GM18909 (cell line): Measurements from ENCODE around the gene TNS1.
"Not testable (repeated sequence)": the region's sequence is repeated elsewhere in the genome, so short reads cannot be mapped to it uniquely, and the experiment has no call there.

ENCODE experiments used
- ATAC-seq: cut with Tn5 transposase; IDR thresholded peaks from one replicate; pipeline ENCODE4 v1.9.1; 2021; ENCODE audit warnings: mild to moderate bottlenecking; ENCODE audit not compliant: unreplicated experiment, poor library complexity

Gene TNS1

DNA sequence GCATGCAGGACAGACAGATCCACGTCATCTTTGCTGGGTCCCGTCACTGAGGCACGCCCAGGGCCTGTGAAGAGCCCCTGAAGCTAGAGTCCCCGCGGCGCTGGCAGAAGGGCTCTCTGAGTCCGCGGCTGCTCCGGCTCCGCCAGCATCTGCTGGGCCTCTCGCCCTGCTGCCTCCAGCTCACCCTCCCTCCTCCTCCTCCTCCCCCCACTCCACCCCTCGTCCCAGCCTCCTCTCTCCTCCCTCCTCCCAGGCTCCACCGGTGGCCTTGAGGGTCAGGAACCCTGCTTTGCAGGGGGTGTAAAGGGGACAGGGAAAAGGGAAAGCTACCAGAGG, at the start of gene TNS1:
TNS1 (minus strand) TSS at position 151 of the 336 bp plus-strand sequence; CDS start at position 28, 123 bp downstream.
- ATAC-seq, result no peak

DNA sequence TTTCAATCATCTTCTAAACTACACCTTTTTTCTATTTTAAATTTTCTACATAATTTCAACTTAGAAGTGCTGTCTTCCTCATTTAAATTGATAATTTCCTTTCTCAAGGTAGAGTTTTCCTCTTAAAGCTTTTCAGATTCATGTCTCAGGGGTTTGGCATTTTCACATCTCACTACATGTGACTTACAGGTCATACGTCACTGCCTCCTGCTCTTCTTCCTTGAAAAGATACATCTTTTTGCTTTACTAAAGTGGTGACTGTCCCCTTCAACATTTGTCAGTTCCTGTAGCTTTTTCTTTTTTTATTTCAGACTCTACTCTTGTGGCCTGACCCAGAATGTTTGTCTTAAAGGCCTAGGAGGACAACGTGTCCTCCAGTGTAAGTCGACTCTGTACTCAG, 49.1 kb upstream of the TNS1 start:
- ATAC-seq, result no peak

DNA sequence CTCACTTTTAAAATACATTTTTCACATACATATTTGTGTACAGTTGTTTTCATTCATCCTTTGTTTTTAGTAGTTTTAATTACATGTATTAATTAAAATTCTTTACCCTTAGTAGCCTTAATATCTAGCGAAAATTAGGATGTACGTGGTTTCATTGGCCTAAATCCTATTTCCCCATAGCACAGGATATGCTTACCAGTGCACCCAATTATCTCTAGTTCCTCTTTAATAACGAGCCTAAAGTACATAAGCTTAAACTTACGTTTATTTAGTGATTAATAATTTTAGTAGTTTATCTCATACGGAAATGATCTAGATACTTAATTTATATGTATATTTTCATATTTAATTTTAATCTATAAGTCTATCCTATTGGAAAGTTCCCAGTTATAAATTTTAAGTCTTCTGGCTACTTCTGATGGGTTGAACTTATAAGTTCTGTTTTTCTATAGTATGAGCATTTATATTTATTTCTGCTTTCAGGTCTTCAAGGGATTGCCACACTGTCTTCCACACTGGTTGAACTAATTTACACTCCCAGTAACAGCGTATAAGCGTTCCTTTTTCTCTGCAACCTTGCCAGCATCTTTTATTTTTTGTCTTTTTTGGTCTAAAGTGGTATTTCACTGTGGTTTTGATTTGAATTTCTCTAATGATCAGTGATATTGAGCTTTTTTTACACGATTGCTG, 44.9 kb upstream of the TNS1 start:
- no peak for ATAC-seq

DNA sequence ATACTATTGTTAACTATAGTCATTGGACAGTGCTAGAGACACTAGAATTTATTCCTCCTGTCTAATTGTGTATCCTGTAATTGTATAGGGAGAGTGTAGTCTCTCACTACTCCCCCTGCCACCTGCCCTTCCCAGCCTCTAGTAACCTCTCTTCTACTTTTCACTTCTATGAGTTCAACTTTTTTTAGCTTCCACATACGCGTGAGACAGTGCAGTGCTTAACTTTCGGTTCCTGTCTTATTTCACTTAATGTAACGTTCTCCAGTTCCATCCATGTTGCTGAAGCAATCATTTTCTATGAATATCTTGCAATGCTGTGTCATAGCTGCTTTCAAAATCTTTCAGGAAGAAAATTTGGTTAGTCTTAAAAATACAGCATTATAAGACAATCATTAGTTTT, 43.4 kb upstream of the TNS1 start:
- peak; percentile 73 for ATAC-seq

DNA sequence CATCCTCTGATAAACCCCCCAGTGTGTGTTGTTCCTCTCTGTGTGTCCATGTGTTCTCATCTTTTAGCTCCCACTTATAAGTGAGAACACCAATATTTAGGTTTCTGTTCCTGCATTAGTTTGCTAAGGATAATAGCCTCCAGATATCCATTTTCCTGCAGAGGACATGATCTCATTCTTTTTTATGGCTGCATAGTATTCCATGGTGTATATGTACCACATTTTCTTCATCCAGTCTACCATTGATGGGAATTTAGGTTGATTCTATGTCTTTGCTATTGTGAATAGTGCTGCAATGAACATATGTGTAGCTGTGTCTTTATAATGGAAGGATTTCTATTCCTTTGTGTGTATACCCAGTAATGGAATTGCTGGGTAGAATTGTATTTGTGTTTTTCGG, 41.8 kb upstream of the TNS1 start:
- ATAC-seq, result not testable (repeated sequence)

DNA sequence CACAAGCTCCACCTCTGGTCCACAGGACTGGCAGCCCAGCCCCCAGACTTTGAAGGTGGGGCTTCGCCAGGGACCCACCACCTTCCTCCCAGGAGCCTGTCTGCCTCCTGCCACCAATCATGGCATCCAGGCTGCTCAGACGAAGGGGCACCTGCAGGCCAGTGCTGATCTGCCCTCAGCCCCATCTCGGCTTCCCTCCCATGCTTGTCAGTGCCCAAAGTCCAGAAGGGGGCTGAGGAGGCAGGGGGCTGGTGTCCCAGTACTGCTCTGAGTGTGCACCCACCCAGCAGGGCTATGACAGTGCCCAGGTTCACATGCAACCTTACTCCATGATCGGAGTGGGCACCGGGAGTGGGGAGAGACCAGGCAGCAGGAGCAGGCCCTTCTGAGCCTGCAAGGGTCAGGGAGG, 40.9 kb upstream of the TNS1 start:
- ATAC-seq, result no peak

DNA sequence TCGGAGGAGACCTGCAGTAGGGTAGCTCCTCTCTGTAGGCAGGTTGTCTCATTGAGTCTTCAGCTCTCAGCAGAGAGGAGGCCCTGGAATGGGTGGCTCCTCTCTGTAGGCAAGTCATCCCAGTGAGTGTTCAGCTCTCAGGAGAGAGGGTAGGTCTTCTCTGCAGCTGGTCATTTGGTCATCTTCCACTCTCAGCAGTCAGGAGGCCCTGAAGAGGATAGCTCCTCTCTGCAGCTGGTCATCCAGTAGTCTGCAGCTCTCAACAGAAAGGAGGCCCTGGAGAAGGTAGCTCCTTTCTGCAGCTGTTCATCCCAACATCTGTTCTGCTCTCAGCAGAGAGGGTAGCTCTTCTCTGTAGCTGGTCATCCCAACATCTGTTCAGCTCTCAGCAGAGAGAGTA, 40.3 kb upstream of the TNS1 start:
- ATAC-seq, result no peak

DNA sequence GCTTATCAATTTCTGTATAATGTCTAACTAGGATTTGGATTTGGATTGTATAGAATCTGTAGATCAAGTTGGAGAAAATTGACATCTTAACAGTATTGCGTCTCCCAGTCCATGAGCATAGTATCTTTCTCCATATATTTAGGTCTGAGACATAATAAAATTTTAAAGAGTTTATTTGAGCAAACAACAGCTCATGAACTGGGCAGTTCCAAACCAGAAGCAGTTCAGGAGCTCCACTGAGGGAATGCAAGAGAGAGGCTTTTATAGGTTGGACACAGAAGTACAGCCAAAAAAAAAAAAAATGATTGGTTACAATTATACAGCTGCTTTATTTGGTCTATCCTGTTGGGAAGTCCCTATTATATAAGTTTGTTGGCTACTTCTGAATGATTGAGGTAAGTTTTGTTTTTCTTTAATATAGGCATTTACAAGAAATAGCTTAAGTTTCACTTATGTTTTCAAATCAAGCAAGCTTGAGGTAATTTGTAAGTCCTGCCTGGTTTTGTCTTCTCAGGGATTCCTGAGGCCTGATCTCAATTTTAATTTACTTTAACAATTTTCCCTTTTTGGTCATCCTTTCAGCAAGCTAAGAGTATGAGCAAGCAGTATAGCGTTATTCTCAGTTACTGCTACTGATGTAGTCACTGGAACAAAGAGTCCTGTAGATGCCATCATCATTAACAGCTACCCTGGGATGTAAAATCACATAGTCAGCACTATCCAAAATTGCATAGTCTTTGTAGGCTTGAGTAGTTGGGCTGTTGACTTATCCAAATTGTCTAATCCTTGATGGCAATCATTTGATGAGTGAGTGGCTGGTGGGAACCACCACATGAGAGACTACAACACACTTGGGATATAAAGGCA, 38.7 kb upstream of the TNS1 start:
- no peak for ATAC-seq

DNA sequence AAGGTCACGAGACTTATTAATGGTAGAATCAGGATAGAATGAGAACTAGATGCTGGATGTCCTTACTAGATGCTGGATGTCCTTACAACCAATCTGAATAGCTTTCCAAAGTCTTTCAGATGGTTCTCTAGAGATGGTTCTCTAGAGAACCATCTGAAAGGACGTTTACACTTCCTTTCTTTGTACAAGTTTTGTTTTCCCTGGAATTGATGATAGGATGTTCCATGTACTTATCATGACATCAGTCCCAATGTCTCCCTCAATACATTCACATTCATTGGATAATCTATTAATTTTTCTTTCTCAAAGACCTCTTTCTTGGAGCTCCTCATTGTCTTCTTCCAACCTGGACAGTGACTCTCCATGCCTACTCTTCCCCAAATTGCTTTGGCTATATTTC, 38.1 kb upstream of the TNS1 start:
- no peak for ATAC-seq

DNA sequence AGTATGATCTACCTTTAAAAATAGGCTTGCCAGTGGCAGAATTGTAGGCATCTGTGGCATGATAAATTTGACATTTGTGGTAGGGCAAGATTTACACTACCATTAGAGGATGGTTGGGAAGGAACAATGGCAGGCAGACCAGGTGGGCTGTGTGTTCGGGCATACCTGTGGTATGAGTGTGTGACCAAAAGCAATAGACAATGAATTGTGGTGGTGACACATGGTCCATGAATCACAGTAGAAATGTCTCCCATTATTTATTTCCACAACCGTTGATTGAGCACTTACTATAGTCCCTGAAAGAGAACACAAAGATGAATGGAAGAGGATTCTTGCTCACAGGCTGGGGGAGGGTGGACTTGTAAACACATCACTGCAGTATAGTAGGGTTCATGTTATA, 36.4 kb upstream of the TNS1 start:
- ATAC-seq, result no peak

DNA sequence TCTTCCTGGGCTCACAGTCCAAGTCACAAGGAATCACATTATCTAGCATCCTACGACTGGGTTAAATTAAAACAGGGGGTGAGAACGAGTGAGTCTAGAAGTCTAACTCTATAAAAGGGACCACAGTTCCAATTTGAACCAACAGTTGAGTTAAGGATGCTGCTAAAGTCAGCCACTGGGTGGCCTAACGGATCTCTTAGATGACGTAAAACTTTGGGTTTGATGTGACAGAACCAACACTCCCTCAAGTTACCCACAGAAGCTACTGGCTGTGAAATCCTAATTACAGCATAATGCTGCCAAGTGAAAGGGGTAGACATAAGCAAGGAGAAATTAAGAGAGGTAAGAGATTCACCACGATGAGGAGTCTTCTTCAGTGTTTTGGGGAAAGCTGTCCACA, 33.6 kb upstream of the TNS1 start:
- no peak for ATAC-seq

DNA sequence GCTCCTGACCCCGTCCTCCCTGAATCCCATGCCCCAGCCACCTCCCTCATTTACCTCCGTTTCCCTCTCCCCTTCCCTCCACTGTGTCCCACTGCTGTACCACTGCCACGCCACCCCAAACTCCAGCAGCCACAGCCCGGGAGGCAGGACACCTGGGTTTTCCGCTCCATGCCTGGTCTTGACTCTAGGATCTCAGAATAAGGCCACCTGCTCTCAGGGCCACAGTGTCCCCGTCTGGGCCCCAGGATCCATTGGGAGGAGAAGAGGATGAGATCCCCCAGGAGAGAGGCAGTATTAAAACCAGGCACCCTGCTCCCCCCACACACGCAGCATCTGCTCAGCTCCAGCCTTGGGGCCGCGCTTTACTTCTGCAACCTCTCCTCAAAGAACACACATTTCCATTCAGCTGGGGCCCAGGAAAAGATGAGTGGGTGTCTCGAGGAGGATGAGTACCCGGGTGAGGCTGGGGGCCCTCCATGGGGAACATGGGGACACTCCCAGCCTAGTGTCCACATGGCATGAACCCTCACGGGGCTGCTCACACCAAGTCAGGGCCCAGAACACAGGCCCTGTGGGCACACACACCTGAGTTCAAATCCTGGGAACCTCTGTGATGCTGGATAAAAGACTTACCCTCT, 32.8 kb upstream of the TNS1 start:
- ATAC-seq, result no peak

DNA sequence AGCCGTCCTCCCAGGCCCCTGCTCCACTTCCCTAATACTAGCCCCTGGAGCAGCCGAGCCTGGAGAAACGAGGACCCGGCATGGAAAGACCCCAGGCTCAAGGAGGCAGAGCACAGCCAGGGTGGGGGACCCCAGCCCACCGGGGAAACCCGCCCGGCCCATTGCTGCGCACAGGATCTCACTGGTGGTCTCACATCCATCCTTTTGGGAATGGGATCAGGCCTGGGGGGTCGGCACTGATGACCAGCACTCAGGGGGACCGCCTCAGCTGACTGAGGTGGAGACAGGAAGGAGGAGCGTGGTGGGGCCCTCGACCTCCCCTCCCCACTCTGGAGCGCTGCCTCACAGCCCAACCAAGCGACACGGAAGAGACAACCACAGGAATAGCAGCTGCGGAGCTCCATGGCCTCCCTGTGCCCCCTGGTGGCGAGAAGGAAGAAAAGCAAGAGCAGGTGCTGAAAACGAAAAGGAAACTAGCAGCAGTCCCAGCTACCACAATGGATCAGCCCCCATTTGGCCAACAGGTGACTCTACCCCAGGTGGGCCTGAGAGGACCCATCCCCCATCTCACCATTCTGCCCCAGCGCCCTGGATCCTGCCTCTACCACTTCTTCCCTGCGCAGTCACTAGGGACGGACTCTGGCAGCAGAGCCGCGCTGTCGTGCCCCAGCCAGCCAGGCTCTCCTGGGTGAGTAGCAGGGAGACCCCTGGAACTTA, 31.9 kb upstream of the TNS1 start:
- peak; percentile 86 for ATAC-seq

DNA sequence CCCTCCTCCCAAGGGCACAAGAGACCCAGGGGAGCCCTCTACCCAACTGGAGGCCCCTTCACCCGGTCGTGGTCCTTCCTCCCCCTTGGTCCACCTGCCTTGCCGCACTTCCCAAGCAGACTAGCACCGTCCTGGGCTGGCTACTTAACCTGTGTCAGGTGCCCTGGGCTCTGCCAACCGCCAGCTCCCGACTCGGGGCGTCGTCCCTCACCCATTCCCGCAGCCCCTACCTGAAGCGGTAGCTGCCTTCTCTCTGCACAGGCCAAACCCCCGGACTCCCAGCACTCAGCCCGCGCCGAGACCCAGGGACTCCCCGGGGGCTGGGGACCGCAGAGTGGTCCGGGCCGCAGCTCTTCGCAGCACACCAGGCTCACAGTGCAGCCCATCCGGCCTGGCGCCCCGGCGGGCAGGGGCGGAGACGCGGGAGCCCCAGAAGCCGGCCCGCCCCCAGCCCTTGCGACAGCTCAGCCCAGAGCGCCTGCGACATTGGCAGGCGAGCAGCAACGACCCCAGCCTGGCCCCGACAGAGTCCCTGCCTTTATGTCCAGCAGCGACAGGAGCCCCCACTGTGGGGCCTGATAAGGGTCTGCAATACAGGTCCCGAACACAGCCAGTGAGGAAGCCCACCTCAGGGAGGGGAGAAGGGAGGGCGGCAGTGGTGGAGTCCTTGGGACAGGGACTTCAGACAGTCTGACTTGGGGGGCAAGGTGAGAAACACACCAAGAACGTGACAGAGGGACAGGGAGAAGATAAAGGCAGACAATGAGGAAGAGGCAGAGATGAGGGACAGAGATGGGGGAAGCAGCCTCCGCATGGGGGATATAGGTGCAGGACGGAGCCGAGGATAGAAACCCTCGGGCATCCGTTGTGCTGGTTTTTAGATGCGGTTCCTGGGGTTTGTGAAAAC, 31.0 kb upstream of the TNS1 start:
- ATAC-seq, result no peak

DNA sequence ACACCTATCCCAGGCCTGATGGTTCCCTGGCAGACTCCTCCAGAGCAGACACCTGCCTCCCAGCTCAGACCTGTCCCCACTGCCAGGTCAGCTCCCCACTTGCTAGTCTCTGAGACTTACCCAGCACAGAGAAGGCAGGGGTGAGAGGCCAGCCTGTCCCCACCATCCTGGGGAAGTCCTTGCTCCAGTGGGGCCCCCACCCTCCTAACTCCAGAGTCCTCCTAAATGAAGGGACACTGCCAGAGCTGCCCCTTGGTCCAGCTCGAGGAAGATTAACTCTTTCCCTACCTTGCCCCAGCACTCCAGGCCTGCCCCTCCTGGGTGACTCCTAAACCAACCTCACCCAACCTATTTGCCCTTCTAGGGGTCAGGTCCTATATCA, 30.4 kb upstream of the TNS1 start:
- no peak for ATAC-seq

DNA sequence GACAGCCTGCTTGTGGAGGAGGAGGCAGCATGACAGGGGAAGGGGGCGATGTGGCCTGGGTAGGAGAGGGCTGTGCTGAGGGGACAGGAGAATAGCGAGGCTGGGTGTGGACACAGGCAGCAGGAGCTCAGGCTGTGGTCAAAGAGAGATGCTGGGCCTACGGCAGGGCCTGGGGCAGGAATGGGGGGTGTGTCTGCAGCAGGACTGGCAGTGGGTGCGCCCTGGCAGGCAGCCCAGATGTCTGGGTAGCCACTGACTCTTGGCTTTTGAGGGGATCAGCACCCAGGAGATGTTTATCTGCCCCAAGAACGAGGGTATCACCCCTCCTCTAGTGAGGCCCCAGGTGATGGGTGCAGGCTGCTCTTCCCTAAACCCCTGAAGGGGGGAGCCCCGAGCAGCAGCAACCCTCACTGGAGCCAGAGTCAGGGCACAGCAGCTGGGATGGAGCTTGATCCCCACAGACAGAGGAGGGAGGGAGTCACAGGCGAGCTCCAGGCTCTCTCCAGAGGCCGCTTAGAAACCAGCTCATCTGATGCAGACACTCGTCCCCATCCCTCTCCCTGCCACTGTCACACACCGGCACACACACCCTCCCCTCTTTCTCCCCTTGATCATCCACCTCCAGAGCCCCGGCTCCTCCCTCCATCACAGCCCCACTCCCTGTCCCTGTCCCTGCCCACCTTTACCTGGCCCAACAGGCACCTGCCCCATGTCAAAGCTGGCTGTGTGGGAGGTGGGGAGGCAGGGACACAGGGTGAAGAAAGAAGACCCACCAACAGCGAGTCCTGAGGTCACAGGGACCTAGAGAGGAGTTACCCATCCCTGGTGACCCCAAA, 29.8 kb upstream of the TNS1 start:
- no peak for ATAC-seq

DNA sequence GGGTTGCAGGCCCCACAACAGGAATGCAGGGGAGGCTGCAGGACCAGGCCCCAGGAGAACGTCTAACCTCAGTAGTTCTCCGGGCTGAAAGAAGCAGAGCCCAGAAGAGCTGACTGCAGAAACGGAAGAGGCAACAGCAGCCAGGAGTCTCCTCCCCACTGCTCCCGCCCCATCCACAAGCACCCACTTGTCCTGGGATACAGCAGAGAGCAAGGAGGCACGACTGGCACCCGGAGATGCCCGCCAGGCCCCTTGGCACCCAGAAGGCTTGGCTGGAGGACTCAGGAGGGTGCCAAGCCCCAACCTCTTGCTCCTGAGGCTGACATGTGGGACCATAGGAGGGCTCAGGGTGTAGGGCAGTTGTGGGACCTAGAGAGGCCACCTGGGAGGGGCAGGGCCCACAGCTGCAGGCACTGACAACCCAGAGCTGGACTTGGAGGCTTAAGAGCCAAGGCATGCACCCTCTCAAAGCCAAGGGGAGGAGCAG, 29.0 kb upstream of the TNS1 start:
- ATAC-seq, result no peak

DNA sequence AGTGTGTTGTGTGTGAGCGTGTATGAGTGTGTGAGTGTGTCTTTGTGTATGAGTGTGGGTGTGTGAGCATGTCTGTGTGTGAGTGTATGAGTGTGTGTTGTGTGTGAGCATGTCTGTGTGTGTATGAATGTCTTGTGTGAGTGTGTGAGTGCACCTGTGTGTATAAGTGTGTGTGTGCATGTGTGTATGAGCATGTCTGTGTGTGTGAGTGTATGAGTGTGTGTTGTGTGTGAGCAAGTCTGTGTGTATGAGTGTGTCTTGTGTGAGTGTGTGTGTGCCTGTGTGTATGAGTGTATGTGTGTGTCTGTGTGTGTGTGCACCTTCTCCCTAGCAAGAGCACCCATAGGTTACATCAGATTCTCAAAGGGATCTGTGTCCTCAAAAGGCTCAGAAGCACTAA, 28.5 kb upstream of the TNS1 start:
- ATAC-seq, result no peak
